Tibial nerve (tissue), 3 donors: Measurements from ENCODE around the gene PDE1A.

Experiments
- CTCF ChIP-seq, 5 experiments: fragments of 200-600 bp in 3 of 5; fragments of 450-650 bp in 2 of 5; sonication (generic) in 3 of 5; IDR thresholded peaks; one replicate each; pipeline ENCODE4 v1.5.1; 2016 to 2019; ENCODE audit warnings: antibody characterized with exemption in 5 of 5, mild to moderate bottlenecking in 3 of 5, moderate library complexity in 2 of 5
- POLR2A ChIP-seq, 2 donors: fragments of 450-650 bp; IDR thresholded peaks; one replicate each; pipeline ENCODE4 v1.6.1; 2017; ENCODE audit warnings: antibody characterized with exemption in 2 of 2, mild to moderate bottlenecking in 2 of 2, moderate library complexity in 2 of 2

- TF ChIP-seq POLR2A (IDR thresholded peaks at IDR 0.05) (no peak), CTCF (IDR thresholded peaks at IDR 0.05) (no peak)
Measured at GRCh38 chr2:182252534-182252933, 174.3 kb downstream of the PDE1A start.
